GM19351 (cell line): ENCODE measurements around the gene ATP5MC3.

ENCODE experiments used
- ATAC-seq: cut with Tn5 transposase; IDR thresholded peaks from one replicate; pipeline ENCODE4 v1.9.1; 2021; ENCODE audit warnings: mild to moderate bottlenecking, moderate library complexity; ENCODE audit not compliant: unreplicated experiment

The ATP5MC3 gene

GRCh38 chr2:175168564-175168945, 13.0 kb downstream of the ATP5MC3 start:
- ATAC-seq: peak; percentile 27

- peak; percentile 91 for ATAC-seq
Measured at GRCh38 chr2:175167792-175168563, 13.5 kb downstream of the ATP5MC3 start, which contains the start of gene ATF2. Gene ATF2, minus strand, starts transcription at chr2:175168203. Its CDS starts 31,760 bp downstream, at chr2:175136443.

GRCh38 chr2:175167076-175167791, 14.3 kb downstream of the ATP5MC3 start:
- ATAC-seq: peak; percentile 10

GRCh38 chr2:175166216-175166824, 15.2 kb downstream of the ATP5MC3 start:
- ATAC-seq: no peak

GRCh38 chr2:175164235-175164634, 17.3 kb downstream of the ATP5MC3 start:
- no peak for ATAC-seq

- no peak for ATAC-seq
Measured at GRCh38 chr2:175158894-175159293, 22.6 kb downstream of the ATP5MC3 start.

- no peak for ATAC-seq
Measured at GRCh38 chr2:175156534-175156933, 25.0 kb downstream of the ATP5MC3 start.

GRCh38 chr2:175154661-175155082, 26.8 kb downstream of the ATP5MC3 start:
- peak; percentile 85 for ATAC-seq

- ATAC-seq: peak; percentile 82
Measured at GRCh38 chr2:175152242-175152641, 29.3 kb downstream of the ATP5MC3 start.

- ATAC-seq: no peak
Measured at GRCh38 chr2:175151791-175152190, 29.7 kb downstream of the ATP5MC3 start.

GRCh38 chr2:175147186-175147585, 34.3 kb downstream of the ATP5MC3 start:
- no peak for ATAC-seq

- no peak for ATAC-seq
Measured at GRCh38 chr2:175143678-175144077, 37.8 kb downstream of the ATP5MC3 start.

GRCh38 chr2:175143191-175143590, 38.3 kb downstream of the ATP5MC3 start:
- ATAC-seq: no peak

GRCh38 chr2:175140332-175140731, 41.2 kb downstream of the ATP5MC3 start:
- ATAC-seq: no peak

GRCh38 chr2:175137793-175138192, 43.7 kb downstream of the ATP5MC3 start:
- no peak for ATAC-seq

GRCh38 chr2:175136334-175137215, 44.9 kb downstream of the ATP5MC3 start:
- peak; percentile 83 for ATAC-seq

- ATAC-seq: no peak
Measured at GRCh38 chr2:175135862-175136261, 45.6 kb downstream of the ATP5MC3 start.

GRCh38 chr2:175135177-175135576, 46.3 kb downstream of the ATP5MC3 start:
- ATAC-seq: no peak

- no peak for ATAC-seq
Measured at GRCh38 chr2:175131252-175131651, 50.3 kb downstream of the ATP5MC3 start.

GRCh38 chr2:175126661-175127060, 54.8 kb downstream of the ATP5MC3 start:
- ATAC-seq: no peak
